ENCODE results near the gene GMPR2.

DNA sequence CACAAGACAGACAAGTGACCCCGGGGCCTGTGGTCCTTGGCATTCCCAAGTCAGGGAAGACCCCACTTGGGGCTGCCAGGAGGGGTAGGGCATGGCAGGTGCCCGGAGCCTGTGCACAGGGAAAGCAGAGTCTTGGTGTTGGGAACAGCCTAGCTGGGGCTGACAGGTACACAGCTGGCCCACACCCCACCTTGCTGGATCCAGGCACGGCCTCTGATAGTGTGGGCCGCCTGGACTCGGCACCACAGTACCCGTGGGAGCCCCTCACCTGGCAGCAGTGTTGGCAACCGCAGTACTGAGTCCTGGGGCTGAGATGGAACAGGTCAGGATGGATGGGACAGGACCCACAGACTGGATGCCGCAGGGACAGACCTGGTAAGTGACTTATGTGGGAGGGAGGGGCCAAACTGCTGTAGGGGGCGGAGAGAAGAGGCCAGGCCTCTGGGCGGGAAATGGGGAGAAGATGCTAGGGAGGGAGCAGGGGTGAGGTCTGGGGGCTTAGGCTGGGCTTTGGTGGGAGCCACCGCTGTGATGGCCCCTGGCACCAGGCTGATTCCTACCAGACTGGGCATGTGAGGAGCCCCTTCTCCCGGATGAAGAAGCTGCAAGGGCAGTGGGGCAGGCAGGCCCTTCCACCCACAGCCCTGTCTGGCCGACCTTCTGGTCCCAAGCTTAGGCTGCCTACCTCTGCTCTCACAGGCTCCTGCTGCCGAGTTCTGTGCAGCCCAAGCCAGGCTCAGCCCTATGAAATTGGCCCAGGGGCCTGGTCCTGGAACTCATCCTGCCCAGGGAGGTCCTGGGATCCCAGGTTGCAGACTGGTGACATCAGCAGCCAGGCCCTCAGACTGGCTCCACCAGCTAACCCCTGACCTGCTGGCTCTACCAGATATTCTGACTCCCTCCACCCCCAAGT, 30.3 kb downstream of the GMPR2 start, which contains the start of gene TGM1:
- TF ChIP-seq HCFC1 (IDR thresholded peaks at IDR 0.05; ENCODE audit: low read depth, low read length) (no peak), EZH2 (conservative IDR thresholded peaks at IDR 0.05; ENCODE audit: low read depth, low read length) (no peak), NFYB (CRISPR knock-in tag; IDR thresholded peaks at IDR 0.05) (no peak), JUN (CRISPR knock-in tag; IDR thresholded peaks at IDR 0.05) (no peak), ZSCAN25 (CRISPR knock-in tag; IDR thresholded peaks at IDR 0.05) (no peak), ZNF121 (CRISPR knock-in tag; IDR thresholded peaks at IDR 0.05) (no peak), CTCF (CRISPR knock-in tag; IDR thresholded peaks at IDR 0.05) (no peak)
- TF ChIP-seq, protein P1, sequence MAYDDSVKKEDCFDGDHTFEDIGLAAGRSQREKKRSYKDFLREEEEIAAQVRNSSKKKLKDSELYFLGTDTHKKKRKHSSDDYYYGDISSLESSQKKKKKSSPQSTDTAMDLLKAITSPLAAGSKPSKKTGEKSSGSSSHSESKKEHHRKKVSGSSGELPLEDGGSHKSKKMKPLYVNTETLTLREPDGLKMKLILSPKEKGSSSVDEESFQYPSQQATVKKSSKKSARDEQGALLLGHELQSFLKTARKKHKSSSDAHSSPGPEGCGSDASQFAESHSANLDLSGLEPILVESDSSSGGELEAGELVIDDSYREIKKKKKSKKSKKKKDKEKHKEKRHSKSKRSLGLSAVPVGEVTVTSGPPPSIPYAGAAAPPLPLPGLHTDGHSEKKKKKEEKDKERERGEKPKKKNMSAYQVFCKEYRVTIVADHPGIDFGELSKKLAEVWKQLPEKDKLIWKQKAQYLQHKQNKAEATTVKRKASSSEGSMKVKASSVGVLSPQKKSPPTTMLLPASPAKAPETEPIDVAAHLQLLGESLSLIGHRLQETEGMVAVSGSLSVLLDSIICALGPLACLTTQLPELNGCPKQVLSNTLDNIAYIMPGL (CRISPR knock-in tag; IDR thresholded peaks at IDR 0.05; ENCODE audit: borderline replicate concordance in 1 of 2, low read depth in 1 of 2) = no peak
